Thyroid gland (tissue), 4 donors: ENCODE measurements around the gene PLCB1. TPM values are rescaled to one million over a fixed set of nuclear protein-coding genes. Genes with fewer than 3 reads are reported as not detected.

ENCODE experiments used
- DNase-seq, 2 donors: peaks; one replicate each; pipeline ENCODE4 v3.0.0-alpha.2; 2019
- H3K27ac ChIP-seq, 3 donors: fragments of 200-600 bp; sonication (generic); 1 replicate in 2 of 3; 2 replicates in 1 of 3; pipeline ENCODE4 v1.5.1; 2016 to 2019; ENCODE audit warnings: mild to moderate bottlenecking in 1 of 3, moderate library complexity in 1 of 3
- H3K27me3 ChIP-seq: fragments of 200-600 bp; sonication (generic); one replicate; pipeline ENCODE4 v1.5.1; 2019
- H3K36me3 ChIP-seq, 2 donors: fragments of 200-600 bp; sonication (generic); one replicate each; pipeline ENCODE4 v1.5.1; 2016 to 2019
- H3K4me1 ChIP-seq, 2 donors: fragments of 200-600 bp; sonication (generic); one replicate each; pipeline ENCODE4 v1.5.1; 2017 to 2019
- H3K4me3 ChIP-seq, 3 donors: fragments of 200-600 bp; sonication (generic); replicated peaks in 1 of 3; 1 replicate in 2 of 3; 2 replicates in 1 of 3; pipeline ENCODE4 v1.5.1; 2016; ENCODE audit warnings: mild to moderate bottlenecking in 1 of 3
- H3K9me3 ChIP-seq: fragments of 200-600 bp; sonication (generic); one replicate; pipeline ENCODE4 v1.5.1; 2017
- CTCF ChIP-seq, 6 experiments: fragments of 200-600 bp in 3 of 6; fragments of 450-650 bp in 3 of 6; sonication (generic) in 3 of 6; IDR thresholded peaks; one replicate each; pipeline ENCODE4 v1.5.1; 2016 to 2019; ENCODE audit warnings: antibody characterized with exemption in 6 of 6, mild to moderate bottlenecking in 2 of 6, inconsistent platforms in 1 of 6, moderate library complexity in 1 of 6
- POLR2A ChIP-seq, 2 donors: fragments of 450-650 bp; IDR thresholded peaks; one replicate each; pipeline ENCODE4 v1.6.1; 2017; ENCODE audit warnings: antibody characterized with exemption in 2 of 2, mild to moderate bottlenecking in 2 of 2, moderate library complexity in 1 of 2
- WGBS, 2 donors: methylation state at CpG; one replicate each; pipeline ENCODE4 v1.1.5; 2017; 5-methylcytosine and 5-hydroxymethylcytosine counted together
- intact Hi-C: fragments of 100-400 bp; cut with DNase I; formaldehyde crosslinking; loops from one replicate; pipeline ENCODE4 v1.15.1; 2023
- total RNA-seq, 4 donors: library from RNA; depleted of rRNA; stranded (reverse); fragments of >200 nt; gene quantifications; one replicate each; pipeline ENCODE4 v1.2.3, GENCODE V29; 2016

Gene PLCB1
- total RNA-seq, 4 donors from 2014 or later: 7.3 to 14.1 (median 11.0) TPM

GRCh38 chr20:8876366-8876765 lies 744.3 kb downstream of the PLCB1 start:
- Histone ChIP-seq H3K4me1 (no peaks in the 10 kb centered on the region), H3K27ac (no peak overlapping the region), H3K36me3 (no peaks in the 10 kb centered on the region), H3K9me3 (no peaks in the 10 kb centered on the region), H3K27me3 (no peaks in the 10 kb centered on the region), H3K4me3 (no peak overlapping the region)
- no peak for TF ChIP-seq POLR2A (IDR thresholded peaks at IDR 0.05)
- no peak for TF ChIP-seq CTCF (IDR thresholded peaks at IDR 0.05)
- intact Hi-C loops: no loop called here
- DNase-seq: no peak

- Histone ChIP-seq H3K9me3 (no peaks in the 10 kb centered on the region), H3K36me3 (no peaks in the 10 kb centered on the region), H3K4me1 (no peaks in the 10 kb centered on the region), H3K27me3 (no peaks in the 10 kb centered on the region), H3K4me3 (no peak overlapping the region), H3K27ac (no peak overlapping the region)
- intact Hi-C loops: no loop called here
- no peak for DNase-seq
- TF ChIP-seq CTCF (IDR thresholded peaks at IDR 0.05) (no peak), POLR2A (IDR thresholded peaks at IDR 0.05) (no peak)
- 93 to 94% methylated on average over 2 of the region's 2 CpGs for WGBS, 2 donors
These were observed 745.2 kb downstream of the PLCB1 start for GRCh38 chr20:8877294-8877693.

- DNase-seq: no peak
- no peaks in the 10 kb centered on the region for H3K4me1 ChIP-seq
- WGBS, 2 donors: 75 to 85% methylated on average over 2 of the region's 2 CpGs
- H3K27me3 ChIP-seq: no peaks in the 10 kb centered on the region
- H3K9me3 ChIP-seq: no peaks in the 10 kb centered on the region
- intact Hi-C loops: no loop called here
- no peak for TF ChIP-seq CTCF (IDR thresholded peaks at IDR 0.05)
- no peak for TF ChIP-seq POLR2A (IDR thresholded peaks at IDR 0.05)
- no peak overlapping the region for H3K4me3 ChIP-seq
- no peaks in the 10 kb centered on the region for H3K36me3 ChIP-seq
- H3K27ac ChIP-seq: no peak overlapping the region
These were observed 747.6 kb downstream of the PLCB1 start for GRCh38 chr20:8879669-8880068.

GRCh38 chr20:8880085-8880853 lies 748.2 kb downstream of the PLCB1 start:
- TF ChIP-seq POLR2A (IDR thresholded peaks at IDR 0.05) (no peak), CTCF (IDR thresholded peaks at IDR 0.05) (no peak)
- no peaks in the 10 kb centered on the region for H3K36me3 ChIP-seq
- H3K4me1 ChIP-seq: no peaks in the 10 kb centered on the region
- intact Hi-C loops: no loop called here
- H3K27me3 ChIP-seq: no peaks in the 10 kb centered on the region
- H3K27ac ChIP-seq: no peak overlapping the region
- no peak for DNase-seq
- H3K4me3 ChIP-seq: no peak overlapping the region
- no peaks in the 10 kb centered on the region for H3K9me3 ChIP-seq
- WGBS, 2 donors: 77 to 80% methylated on average over 5 of the region's 5 CpGs

GRCh38 chr20:8891039-8891438 lies 759.0 kb downstream of the PLCB1 start:
- no peak overlapping the region for H3K4me3 ChIP-seq
- no peaks in the 10 kb centered on the region for H3K9me3 ChIP-seq
- no peaks in the 10 kb centered on the region for H3K36me3 ChIP-seq
- 93 to 96% methylated on average over 1 of the region's 1 CpG for WGBS, 2 donors
- no peaks in the 10 kb centered on the region for H3K4me1 ChIP-seq
- DNase-seq: no peak
- H3K27me3 ChIP-seq: no peaks in the 10 kb centered on the region
- no peak overlapping the region for H3K27ac ChIP-seq
- TF ChIP-seq POLR2A (IDR thresholded peaks at IDR 0.05) (no peak), CTCF (IDR thresholded peaks at IDR 0.05) (no peak)
- intact Hi-C loops: no loop called here
